Mucosa of descending colon (tissue), 3 donors: ENCODE data around the gene CLDN24. TPM values are rescaled to one million over a fixed set of nuclear protein-coding genes. Genes with fewer than 3 reads are reported as not detected.
A peak's percentile ranks its signal among the peaks of the same experiment; 100 is the strongest.

Experiments
- ATAC-seq: fragments of 200-7000 bp; cut with Tn5 transposase; one replicate; pipeline ENCODE4 v1.9.1; 2020; ENCODE audit warnings: mild to moderate bottlenecking, moderate library complexity
- DNase-seq, 3 donors: peaks; one replicate each; pipeline ENCODE4 v3.0.0-alpha.2; 2020
- H3K36me3 ChIP-seq: fragments of 200-600 bp; one replicate; pipeline ENCODE4 v1.8.0; 2021; ENCODE audit warnings: low read depth, mild to moderate bottlenecking
- H3K4me1 ChIP-seq: fragments of 200-600 bp; one replicate; pipeline ENCODE4 v1.8.0; 2021; ENCODE audit warnings: low read depth, mild to moderate bottlenecking
- H3K4me3 ChIP-seq: fragments of 200-600 bp; one replicate; pipeline ENCODE4 v1.8.0; 2021; ENCODE audit warnings: mild to moderate bottlenecking
- H3K9me3 ChIP-seq: fragments of 200-600 bp; one replicate; pipeline ENCODE4 v1.8.0; 2021; ENCODE audit warnings: mild to moderate bottlenecking
- CTCF ChIP-seq: fragments of 200-600 bp; IDR thresholded peaks from one replicate; pipeline ENCODE4 v1.8.0; 2022; ENCODE audit warnings: antibody characterized with exemption, mild to moderate bottlenecking
- intact Hi-C, 2 donors: fragments of 100-400 bp; cut with DNase I in 1 of 2; cut with micrococcal nuclease in 1 of 2; formaldehyde crosslinking; loops; one replicate each; pipeline versions ENCODE4 v1.11.0 to v1.11.1; 2022; cut with DNase I, micrococcal nuclease
- total RNA-seq, 3 donors: library from RNA; stranded (reverse); fragmentation: NEBNext Ultra II Directional in 2 of 3; extraction: Animal tissue kit (Norgen Biotek cat#: 25700) in 2 of 3; gene quantifications; one replicate each; pipeline versions ENCODE4 v1.2.1 to v1.2.4, GENCODE V29; 2021 to 2023
- donor health status: DM: no; HTN: no; CAD: no; lungs with moderate emphysema.
- donor health status: DM: no; HTN: no; CAD: no.
- donor health status: DM: no; HTN: yes; CAD: no.

CLDN24 gene
- total RNA-seq, 3 donors from 2014 or later, result not detected

- no peak for TF ChIP-seq CTCF
- no peak for ATAC-seq
- Histone ChIP-seq H3K36me3 (no peaks in the 10 kb centered on the region), H3K4me3 (no peak overlapping the region), H3K4me1 (no peaks in the 10 kb centered on the region), H3K9me3 (no peaks in the 10 kb centered on the region)
- intact Hi-C loops, result no loop called here
- no peak for DNase-seq
Measured at GRCh38 chr4:183356173-183356830, 34.1 kb upstream of the CLDN24 start.

- no peak for TF ChIP-seq CTCF
- ATAC-seq, result no peak
- no peak overlapping the region for H3K4me3 ChIP-seq
- no peak for DNase-seq
- H3K36me3 ChIP-seq, result no peaks in the 10 kb centered on the region
- intact Hi-C loops, result no loop called here
- no peaks in the 10 kb centered on the region for H3K4me1 ChIP-seq
- no peaks in the 10 kb centered on the region for H3K9me3 ChIP-seq
Measured at GRCh38 chr4:183355405-183355804, 33.2 kb upstream of the CLDN24 start.

DNA sequence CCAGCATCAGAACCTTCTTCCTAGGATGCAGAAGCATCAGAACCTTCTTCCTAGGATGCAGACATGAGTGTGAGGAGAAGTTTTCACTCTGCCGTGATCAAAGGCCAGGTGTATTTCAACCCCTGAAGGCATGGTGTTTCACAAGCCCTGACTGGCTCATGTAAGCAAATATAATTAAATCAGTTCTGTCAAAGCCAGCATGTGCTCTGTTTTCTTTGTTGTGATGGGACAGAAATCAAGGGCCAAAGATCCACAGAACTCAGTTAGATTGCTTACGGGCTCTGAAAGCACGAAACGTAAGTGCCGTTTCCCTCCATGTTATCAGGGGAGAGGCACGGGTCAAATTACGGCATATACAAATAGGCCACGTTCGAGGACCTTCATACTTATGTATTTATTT is 32.0 kb upstream of the CLDN24 start:
- no peak for TF ChIP-seq CTCF
- no peaks in the 10 kb centered on the region for H3K36me3 ChIP-seq
- H3K4me1 ChIP-seq, result no peaks in the 10 kb centered on the region
- ATAC-seq, result peak; percentile 32
- no peaks in the 10 kb centered on the region for H3K9me3 ChIP-seq
- no peak overlapping the region for H3K4me3 ChIP-seq
- intact Hi-C loops, result no loop called here
- DNase-seq, result no peak

- TF ChIP-seq CTCF, result no peak
- no peak for DNase-seq
- no peaks in the 10 kb centered on the region for H3K9me3 ChIP-seq
- no peak overlapping the region for H3K4me3 ChIP-seq
- no peaks in the 10 kb centered on the region for H3K4me1 ChIP-seq
- intact Hi-C loops, result no loop called here
- no peak for ATAC-seq
- H3K36me3 ChIP-seq, result no peaks in the 10 kb centered on the region
Measured at GRCh38 chr4:183353557-183353956, 31.3 kb upstream of the CLDN24 start.

- Histone ChIP-seq H3K4me3 (no peak overlapping the region), H3K9me3 (no peaks in the 10 kb centered on the region), H3K36me3 (no peaks in the 10 kb centered on the region), H3K4me1 (no peaks in the 10 kb centered on the region)
- intact Hi-C loops, result no loop called here
- ATAC-seq (no peak), DNase-seq (no peak)
- no peak for TF ChIP-seq CTCF
Measured at GRCh38 chr4:183352546-183352945, 30.3 kb upstream of the CLDN24 start.
